Right atrium auricular region (tissue), 2 donors: ENCODE results near the gene ZNF451. TPM values are rescaled to one million over a fixed set of nuclear protein-coding genes. Genes with fewer than 3 reads are reported as not detected.

Experiments
- DNase-seq: peaks from one replicate; pipeline ENCODE4 v3.0.0-alpha.2; 2019; ENCODE audit warnings: low spot score
- H3K27ac ChIP-seq, 2 donors: fragments of 200-600 bp; sonication (generic); 1 replicate in 1 of 2; 2 replicates in 1 of 2; pipeline ENCODE4 v1.5.1; 2016 to 2019
- H3K27me3 ChIP-seq, 2 donors: fragments of 200-600 bp; sonication (generic); one replicate each; pipeline versions ENCODE4 v1.5.1 to v1.6.0; 2017 to 2019
- H3K36me3 ChIP-seq: fragments of 200-600 bp; sonication (generic); one replicate; pipeline ENCODE4 v1.5.1; 2016
- H3K4me1 ChIP-seq, 2 donors: fragments of 200-600 bp; sonication (generic); one replicate each; pipeline versions ENCODE4 v1.5.1 to v1.6.0; 2017 to 2019
- H3K4me3 ChIP-seq, 2 donors: fragments of 200-600 bp; sonication (generic); 1 replicate in 1 of 2; 2 replicates in 1 of 2; pipeline ENCODE4 v1.5.1; 2017 to 2019; ENCODE audit warnings: mild to moderate bottlenecking in 1 of 2, moderate library complexity in 1 of 2
- H3K9me3 ChIP-seq, 2 donors: fragments of 200-600 bp; sonication (generic); one replicate each; pipeline ENCODE4 v1.5.1; 2019
- CTCF ChIP-seq, 2 donors: fragments of 200-600 bp; sonication (generic); IDR thresholded peaks; one replicate each; pipeline ENCODE4 v1.5.1; 2019; ENCODE audit warnings: antibody characterized with exemption in 2 of 2
- total RNA-seq, 2 donors: library from RNA; depleted of rRNA; stranded (reverse); fragments of >200 nt; gene quantifications; one replicate each; pipeline ENCODE4 v1.1.0, GENCODE V29; 2016

Gene ZNF451
- total RNA-seq, 2 donors from 2014 or later: 20.3 to 23.2 TPM

- Histone ChIP-seq H3K27ac (no peak overlapping the region), H3K27me3 (no peaks in the 10 kb centered on the region), H3K4me3 (no peak overlapping the region), H3K4me1 (no peaks in the 10 kb centered on the region), H3K36me3 (no peaks in the 10 kb centered on the region), H3K9me3 (no peaks in the 10 kb centered on the region)
- no peak for TF ChIP-seq CTCF (IDR thresholded peaks at IDR 0.05)
- no peak for DNase-seq
Observed at GRCh38 chr6:57207141-57207540, 117.2 kb downstream of the ZNF451 start.

GRCh38 chr6:57207872-57208271 is 117.9 kb downstream of the ZNF451 start:
- no peak overlapping the region for H3K27ac ChIP-seq
- H3K9me3 ChIP-seq: no peaks in the 10 kb centered on the region
- TF ChIP-seq CTCF (IDR thresholded peaks at IDR 0.05): no peak
- H3K4me1 ChIP-seq: no peaks in the 10 kb centered on the region
- H3K27me3 ChIP-seq: no peaks in the 10 kb centered on the region
- no peaks in the 10 kb centered on the region for H3K36me3 ChIP-seq
- no peak overlapping the region for H3K4me3 ChIP-seq
- no peak for DNase-seq

GRCh38 chr6:57209030-57209429 is 119.0 kb downstream of the ZNF451 start:
- H3K36me3 ChIP-seq: no peaks in the 10 kb centered on the region
- H3K4me1 ChIP-seq: no peaks in the 10 kb centered on the region
- no peaks in the 10 kb centered on the region for H3K27me3 ChIP-seq
- no peak for TF ChIP-seq CTCF (IDR thresholded peaks at IDR 0.05)
- H3K9me3 ChIP-seq: no peaks in the 10 kb centered on the region
- H3K4me3 ChIP-seq: no peak overlapping the region
- no peak overlapping the region for H3K27ac ChIP-seq
- no peak for DNase-seq

- Histone ChIP-seq H3K36me3 (no peaks in the 10 kb centered on the region), H3K4me3 (no peak overlapping the region), H3K4me1 (no peaks in the 10 kb centered on the region), H3K27ac (no peak overlapping the region), H3K9me3 (no peaks in the 10 kb centered on the region), H3K27me3 (no peaks in the 10 kb centered on the region)
- TF ChIP-seq CTCF (IDR thresholded peaks at IDR 0.05): no peak
- no peak for DNase-seq
Observed at GRCh38 chr6:57210060-57210459, 120.1 kb downstream of the ZNF451 start.

DNA sequence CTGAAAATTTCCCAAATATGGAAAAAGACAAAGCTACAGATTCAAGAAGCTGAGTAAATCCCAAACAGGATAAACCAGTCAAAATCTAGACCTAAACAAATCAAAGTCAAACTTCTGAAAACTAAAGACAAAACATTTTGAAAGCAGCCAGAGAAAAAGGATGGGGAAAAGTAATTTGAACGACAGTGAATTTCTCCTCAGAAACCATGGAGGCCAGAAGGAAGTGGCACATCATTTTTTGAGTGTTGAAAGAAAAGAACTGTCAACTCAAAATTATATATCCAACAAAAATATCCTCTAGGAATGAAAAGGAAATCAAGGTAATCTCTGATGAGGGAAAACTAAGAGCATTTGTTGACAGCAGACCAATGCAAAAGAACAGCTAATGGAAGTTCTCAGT is 125.3 kb downstream of the ZNF451 start:
- TF ChIP-seq CTCF (IDR thresholded peaks at IDR 0.05): no peak
- H3K36me3 ChIP-seq: no peaks in the 10 kb centered on the region

More for the DNA sequence above, 125.3 kb downstream of the ZNF451 start:
- H3K27me3 ChIP-seq: no peaks in the 10 kb centered on the region
- H3K4me1 ChIP-seq: no peaks in the 10 kb centered on the region
- no peak overlapping the region for H3K27ac ChIP-seq
- H3K9me3 ChIP-seq: peaks cover 0 to 5% of the 10 kb centered on the region in 2 donors
- no peak overlapping the region for H3K4me3 ChIP-seq
- no peak for DNase-seq
